ENCODE data around the gene PCSK6. TPM values are rescaled to one million over a fixed set of nuclear protein-coding genes. Genes with fewer than 3 reads are reported as not detected.

PCSK6 gene
- total RNA-seq, 4 donors from 2014 or later, result 12.8 to 23.2 (median 18.4) TPM

DNA sequence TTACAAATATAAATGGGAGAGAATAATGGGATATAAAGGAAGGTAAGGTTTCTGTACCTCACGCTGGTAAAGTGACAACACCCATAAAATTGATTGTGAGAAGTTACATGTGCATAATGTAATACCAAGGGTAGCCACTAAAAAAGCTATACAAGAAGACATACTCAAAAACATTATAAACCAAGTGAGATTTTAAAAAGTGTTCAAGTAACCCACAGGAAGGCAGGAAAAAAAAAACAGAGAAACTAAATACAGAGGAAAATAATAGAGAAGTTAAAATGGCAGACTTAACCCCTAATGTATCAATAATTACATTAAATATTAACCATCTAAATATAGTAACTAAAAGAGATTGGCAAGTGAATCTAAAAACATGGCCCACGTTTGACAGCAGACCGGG, 76.3 kb downstream of the PCSK6 start:
- no peaks in the 10 kb centered on the region for H3K4me1 ChIP-seq
- no peaks in the 10 kb centered on the region for H3K36me3 ChIP-seq
- ATAC-seq, result no peak
- no peaks in the 10 kb centered on the region for H3K27me3 ChIP-seq
- WGBS, 2 donors (ENCODE audit: low coverage in 1 of 2), result 64 to 83% methylated on average over 3 of the region's 3 CpGs
- H3K9me3 ChIP-seq, result no peaks in the 10 kb centered on the region
- no peak overlapping the region for H3K27ac ChIP-seq
- H3K4me3 ChIP-seq, result no peak overlapping the region
- TF ChIP-seq, protein P1, sequence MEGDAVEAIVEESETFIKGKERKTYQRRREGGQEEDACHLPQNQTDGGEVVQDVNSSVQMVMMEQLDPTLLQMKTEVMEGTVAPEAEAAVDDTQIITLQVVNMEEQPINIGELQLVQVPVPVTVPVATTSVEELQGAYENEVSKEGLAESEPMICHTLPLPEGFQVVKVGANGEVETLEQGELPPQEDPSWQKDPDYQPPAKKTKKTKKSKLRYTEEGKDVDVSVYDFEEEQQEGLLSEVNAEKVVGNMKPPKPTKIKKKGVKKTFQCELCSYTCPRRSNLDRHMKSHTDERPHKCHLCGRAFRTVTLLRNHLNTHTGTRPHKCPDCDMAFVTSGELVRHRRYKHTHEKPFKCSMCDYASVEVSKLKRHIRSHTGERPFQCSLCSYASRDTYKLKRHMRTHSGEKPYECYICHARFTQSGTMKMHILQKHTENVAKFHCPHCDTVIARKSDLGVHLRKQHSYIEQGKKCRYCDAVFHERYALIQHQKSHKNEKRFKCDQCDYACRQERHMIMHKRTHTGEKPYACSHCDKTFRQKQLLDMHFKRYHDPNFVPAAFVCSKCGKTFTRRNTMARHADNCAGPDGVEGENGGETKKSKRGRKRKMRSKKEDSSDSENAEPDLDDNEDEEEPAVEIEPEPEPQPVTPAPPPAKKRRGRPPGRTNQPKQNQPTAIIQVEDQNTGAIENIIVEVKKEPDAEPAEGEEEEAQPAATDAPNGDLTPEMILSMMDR (IDR thresholded peaks at IDR 0.05), result no peak
- TF ChIP-seq POLR2A (IDR thresholded peaks at IDR 0.05), result no peak
- TF ChIP-seq POLR2AphosphoS5 (IDR thresholded peaks at IDR 0.05), result no peak
- no peak for TF ChIP-seq EP300 (IDR thresholded peaks at IDR 0.05)

DNA sequence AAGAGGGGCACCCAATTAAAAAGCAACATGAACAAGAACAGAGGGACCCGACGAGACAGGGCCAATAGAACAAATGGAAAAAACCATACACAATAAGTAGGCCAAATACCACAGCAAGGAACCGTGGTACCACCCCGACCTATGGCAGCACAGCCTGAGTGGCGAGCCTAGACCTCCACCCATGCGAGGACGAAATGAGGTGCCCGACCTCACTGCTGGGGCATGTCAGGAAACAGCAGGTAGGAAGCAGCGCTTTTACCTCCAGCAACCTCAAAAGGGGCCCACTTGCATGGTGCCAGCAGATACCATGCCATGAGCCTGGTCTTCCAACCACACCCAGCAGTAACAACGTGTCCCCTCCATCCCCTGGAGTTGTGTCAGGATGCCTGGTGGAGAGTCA, 77.9 kb downstream of the PCSK6 start:
- no peaks in the 10 kb centered on the region for H3K36me3 ChIP-seq
- no peak overlapping the region for H3K4me3 ChIP-seq
- no peak for ATAC-seq
- no peaks in the 10 kb centered on the region for H3K9me3 ChIP-seq
- 92% methylated on average over 8 of the region's 10 CpGs; no CpG with 5 or more reads in 1 of the 2 donors for WGBS, 2 donors (ENCODE audit: low coverage in 1 of 2)
- no peak overlapping the region for H3K27ac ChIP-seq
- H3K27me3 ChIP-seq, result no peaks in the 10 kb centered on the region
- TF ChIP-seq POLR2AphosphoS5 (IDR thresholded peaks at IDR 0.05), result no peak
- TF ChIP-seq EP300 (IDR thresholded peaks at IDR 0.05), result no peak
- TF ChIP-seq, protein P1 (IDR thresholded peaks at IDR 0.05), result no peak
- no peak for TF ChIP-seq POLR2A (IDR thresholded peaks at IDR 0.05)
- no peaks in the 10 kb centered on the region for H3K4me1 ChIP-seq

DNA sequence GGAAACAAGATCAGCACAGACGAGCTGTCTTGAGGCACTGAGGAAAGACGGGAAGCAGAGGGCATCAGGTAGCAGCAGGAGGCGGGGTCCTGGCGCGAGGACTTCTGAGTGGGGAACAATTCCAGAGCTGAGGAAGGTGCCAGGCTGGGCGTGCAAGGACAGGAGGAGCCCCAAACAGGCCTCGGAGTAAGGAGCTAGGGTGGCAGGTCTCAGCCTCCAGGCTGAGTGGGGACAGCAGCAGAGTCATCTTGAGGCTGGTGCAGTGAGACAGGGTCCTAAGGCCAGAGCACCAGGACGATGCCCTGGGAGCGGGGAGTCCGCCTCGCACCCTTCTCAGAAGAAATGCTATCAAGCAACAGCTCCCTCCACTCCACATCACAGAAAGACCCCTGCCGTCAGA, 78.4 kb downstream of the PCSK6 start:
- TF ChIP-seq, protein P1 (IDR thresholded peaks at IDR 0.05), result no peak
- no peak for TF ChIP-seq POLR2AphosphoS5 (IDR thresholded peaks at IDR 0.05)
- no peak for TF ChIP-seq EP300 (IDR thresholded peaks at IDR 0.05)
- TF ChIP-seq POLR2A (IDR thresholded peaks at IDR 0.05), result no peak
- ATAC-seq, result no peak
- Histone ChIP-seq H3K4me1 (no peaks in the 10 kb centered on the region), H3K9me3 (no peaks in the 10 kb centered on the region), H3K27me3 (no peaks in the 10 kb centered on the region), H3K27ac (no peak overlapping the region), H3K4me3 (no peak overlapping the region), H3K36me3 (no peaks in the 10 kb centered on the region)
- 79 to 87% methylated on average over 6 of the region's 12 CpGs for WGBS, 2 donors (ENCODE audit: low coverage in 1 of 2)

DNA sequence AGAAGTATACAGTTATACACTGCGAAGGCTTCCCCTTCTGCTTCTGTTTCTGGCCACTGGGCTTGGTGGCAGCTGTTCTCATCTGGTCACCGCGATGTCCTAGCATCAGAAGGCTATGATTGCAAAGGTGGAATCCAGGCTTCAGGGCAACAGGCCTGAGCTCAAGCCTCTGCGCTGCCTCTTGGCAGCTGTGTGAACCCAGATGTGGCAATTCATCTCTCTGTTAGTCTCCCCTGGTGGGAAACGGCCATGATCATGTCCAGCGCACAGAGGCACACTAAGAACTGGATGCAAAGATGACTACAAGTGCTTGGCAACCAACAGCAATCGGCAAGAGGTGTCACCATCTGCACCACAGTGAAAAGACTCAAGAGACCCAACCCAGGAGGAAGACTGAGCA, 78.9 kb downstream of the PCSK6 start:
- ATAC-seq, result no peak
- no peak overlapping the region for H3K4me3 ChIP-seq
- no peak overlapping the region for H3K27ac ChIP-seq
- H3K27me3 ChIP-seq, result no peaks in the 10 kb centered on the region
- H3K9me3 ChIP-seq, result no peaks in the 10 kb centered on the region
- 89 to 100% methylated on average over 1 to 5 of the region's 7 CpGs for WGBS, 2 donors (ENCODE audit: low coverage in 1 of 2)
- H3K4me1 ChIP-seq, result no peaks in the 10 kb centered on the region
- H3K36me3 ChIP-seq, result no peaks in the 10 kb centered on the region
- TF ChIP-seq POLR2AphosphoS5 (IDR thresholded peaks at IDR 0.05) (no peak), POLR2A (IDR thresholded peaks at IDR 0.05) (no peak), EP300 (IDR thresholded peaks at IDR 0.05) (no peak)
- TF ChIP-seq, protein P1 (IDR thresholded peaks at IDR 0.05), result no peak

DNA sequence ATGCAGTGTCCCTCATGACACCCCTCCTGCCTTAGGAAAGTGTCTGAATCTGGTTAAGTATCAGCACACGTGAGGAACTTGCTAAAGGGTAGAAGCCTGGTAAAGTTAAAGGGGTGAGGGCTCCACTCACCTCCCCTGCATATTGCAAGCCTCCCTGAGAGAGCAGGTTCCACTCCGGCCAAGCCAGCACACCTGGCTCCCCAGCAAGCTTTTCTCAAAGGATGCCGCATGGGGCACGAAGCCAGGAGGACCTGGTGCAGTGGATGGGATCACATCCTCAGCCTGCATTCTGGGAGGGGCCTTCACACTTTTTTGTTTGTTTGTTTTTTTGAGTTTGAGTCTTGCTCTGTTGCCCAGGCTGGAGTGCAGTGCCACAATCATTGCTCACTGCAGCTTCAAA, 79.9 kb downstream of the PCSK6 start:
- Histone ChIP-seq H3K9me3 (no peaks in the 10 kb centered on the region), H3K4me3 (no peak overlapping the region), H3K4me1 (no peaks in the 10 kb centered on the region), H3K27me3 (no peaks in the 10 kb centered on the region), H3K36me3 (no peaks in the 10 kb centered on the region), H3K27ac (no peak overlapping the region)
- WGBS, 2 donors (ENCODE audit: low coverage in 1 of 2), result 100% methylated on average over 1 to 2 of the region's 4 CpGs
- TF ChIP-seq POLR2A (IDR thresholded peaks at IDR 0.05) (no peak), POLR2AphosphoS5 (IDR thresholded peaks at IDR 0.05) (no peak), EP300 (IDR thresholded peaks at IDR 0.05) (no peak)
- TF ChIP-seq, protein P1 (IDR thresholded peaks at IDR 0.05), result no peak
- ATAC-seq, result no peak

Data from gastroesophageal sphincter (tissue), 4 donors.